SW480 (cell line): ENCODE results near the gene SESTD1.
"Not testable (repeated sequence)": the region's sequence is repeated elsewhere in the genome, so short reads cannot be mapped to it uniquely, and the experiment has no call there.

Source experiments
- DNase-seq: peaks from one replicate; pipeline ENCODE4 v3.0.0-alpha.2; 2016; ENCODE audit warnings: low spot score

Gene SESTD1

DNA sequence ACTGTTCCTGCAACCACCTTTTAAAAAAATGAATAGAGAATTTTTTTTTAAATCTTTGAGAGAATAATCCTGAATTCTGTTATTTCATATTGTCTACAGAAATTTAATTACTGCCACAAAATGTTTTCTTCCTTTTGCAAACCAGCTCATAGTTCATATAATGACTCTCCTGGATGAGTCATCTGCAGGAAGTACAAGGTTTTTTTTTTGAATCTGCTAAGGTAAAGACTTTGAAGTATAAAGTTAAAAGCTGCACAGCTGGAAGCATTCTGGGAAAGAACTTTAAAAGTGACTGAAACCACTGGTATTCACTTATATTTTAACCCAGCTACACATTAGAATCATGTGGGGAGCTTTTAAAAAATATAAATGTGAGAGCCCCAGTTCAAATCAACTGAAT is 25.4 kb downstream of the SESTD1 start:
- DNase-seq = peak; percentile 71

DNA sequence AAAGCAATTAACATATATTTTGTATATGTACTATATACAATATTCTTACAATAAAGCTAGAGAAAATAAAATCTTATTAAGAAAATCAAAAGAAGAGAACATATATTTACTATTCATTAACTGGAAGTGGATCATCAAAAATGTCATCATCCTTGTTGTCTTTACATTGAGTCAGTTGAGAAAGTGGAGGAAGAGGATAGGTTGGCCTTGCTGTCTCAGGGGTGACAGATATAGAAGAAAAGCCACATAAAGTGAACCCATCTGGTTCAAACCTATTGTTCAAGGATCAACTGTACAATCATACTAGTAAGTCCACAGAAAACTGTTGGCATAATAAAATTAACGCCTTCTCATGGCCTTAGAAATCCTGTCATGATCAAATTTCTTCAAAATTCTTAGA is 26.6 kb downstream of the SESTD1 start:
- no peak for DNase-seq

DNA sequence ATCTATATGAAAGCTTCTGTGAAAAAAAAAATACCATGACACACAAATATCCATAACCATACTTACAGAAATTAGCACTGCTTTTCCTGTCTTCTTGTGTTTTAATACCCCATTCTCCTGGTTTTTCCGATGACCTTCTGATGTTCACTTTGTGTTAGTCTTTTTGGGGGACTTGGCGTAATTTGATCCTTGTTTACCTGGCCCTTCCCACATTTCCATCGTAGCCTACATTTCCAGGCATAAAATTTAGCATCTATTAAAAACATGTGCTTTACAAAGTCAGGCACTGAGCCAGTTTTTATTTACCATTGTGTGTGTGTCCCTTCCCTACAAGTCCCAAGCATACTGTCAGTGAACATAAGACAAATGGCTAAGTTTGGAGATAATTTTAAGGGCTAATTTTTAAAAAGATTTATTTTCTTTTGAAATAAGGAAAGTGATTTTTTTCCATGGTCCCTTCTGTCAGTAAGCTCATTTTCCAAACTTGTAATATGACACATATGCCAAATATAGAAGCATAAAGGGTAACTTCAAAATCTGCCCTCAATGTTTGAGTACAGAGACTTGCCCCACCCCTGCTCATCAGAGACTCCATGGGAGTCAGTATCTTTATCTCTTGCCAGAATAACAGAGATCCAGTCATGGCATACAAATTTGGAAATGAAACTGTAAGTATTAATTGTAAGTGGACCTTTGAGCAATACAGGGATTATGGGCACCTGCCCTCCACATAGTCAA is 27.3 kb downstream of the SESTD1 start:
- DNase-seq = no peak

DNA sequence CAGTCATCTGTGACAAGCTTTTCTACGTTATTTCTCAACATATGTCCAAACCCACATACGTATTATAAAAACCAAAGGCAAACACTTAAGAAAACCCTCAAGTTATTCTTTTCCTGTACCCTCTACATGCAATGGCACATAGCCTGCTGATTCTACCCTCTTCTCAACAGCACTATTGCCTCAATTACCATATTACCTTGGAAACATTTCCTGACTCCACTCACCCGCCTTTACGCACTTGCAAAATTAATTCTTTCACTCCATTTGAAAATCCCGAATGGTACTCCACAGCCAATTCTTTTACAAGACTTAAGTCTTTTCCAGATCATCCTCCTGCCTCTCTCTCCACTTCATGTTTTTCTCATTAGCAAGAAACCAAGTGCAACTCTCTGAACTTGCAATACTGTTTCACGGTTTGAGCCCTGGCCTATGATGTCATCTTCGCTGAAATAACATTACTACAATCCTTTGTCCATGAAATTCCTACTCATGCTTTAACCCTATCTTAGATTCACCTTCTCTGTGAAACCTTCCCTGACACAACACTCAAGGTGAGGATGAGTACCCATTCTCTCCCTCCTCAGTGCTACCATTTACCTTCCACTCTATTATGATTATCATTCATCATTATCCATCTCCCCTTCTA is 29.0 kb downstream of the SESTD1 start:
- DNase-seq = no peak

DNA sequence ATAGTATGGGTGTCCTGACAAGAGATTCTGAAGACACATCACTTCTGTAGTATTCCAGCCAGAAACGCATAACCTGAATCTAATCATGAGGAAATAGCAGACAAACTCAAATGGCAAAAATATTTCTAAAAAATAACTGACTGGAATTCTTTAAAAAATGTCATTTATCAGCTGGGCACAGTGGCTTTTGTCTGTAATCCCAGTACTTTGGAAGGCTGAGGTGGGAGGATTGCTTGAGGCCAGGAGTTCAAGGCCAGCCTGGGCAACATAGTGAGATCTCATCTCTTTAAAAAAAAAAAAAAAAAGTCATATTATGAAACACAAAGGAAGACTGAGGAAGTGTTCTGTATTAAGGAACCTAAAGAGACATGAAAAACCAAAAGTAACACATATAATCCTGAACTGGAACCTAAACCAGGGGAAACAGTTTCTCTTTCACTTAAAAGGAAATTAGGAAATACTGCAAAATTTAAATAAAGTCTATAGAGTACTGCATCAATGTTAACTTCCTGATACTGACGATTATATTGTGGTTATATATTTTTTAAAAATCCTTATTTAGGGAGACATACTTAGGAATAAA is 29.9 kb downstream of the SESTD1 start:
- no peak for DNase-seq

DNA sequence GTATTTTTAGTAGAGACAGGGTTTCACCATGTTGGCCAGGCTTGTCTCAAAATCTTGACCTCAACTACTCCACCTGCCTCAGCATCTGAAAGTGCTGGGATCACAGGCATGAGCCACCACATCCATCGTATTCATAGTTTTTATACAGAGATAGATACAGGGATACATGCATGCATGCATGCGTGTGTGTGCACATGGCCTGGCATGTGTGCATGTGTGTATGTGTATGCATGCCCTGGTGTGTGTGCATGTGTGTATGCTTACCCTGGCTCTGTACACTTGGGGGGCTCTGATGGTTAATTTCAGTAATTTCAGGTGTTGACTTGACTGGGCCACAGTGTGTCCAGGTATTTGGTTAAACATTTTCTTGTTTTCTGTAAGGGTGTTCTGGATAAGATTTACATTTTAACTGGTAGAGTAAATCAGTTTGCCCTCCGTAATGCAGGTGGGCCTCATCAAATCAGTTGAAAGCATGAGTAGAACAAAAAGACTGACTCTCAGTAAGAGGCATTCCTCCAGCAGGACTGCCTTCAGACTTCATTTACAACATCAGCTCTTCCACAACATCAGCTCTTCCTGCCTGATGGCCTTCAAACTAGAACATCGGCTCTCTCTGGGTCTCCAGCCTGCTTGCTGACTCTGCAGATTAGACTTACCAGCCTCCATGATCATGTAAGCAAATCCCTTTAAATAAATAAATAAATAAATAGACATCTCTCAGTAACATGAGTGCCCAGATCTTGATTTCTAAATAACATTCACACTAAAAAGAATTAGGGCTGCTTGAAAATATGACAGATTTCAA is 30.8 kb downstream of the SESTD1 start:
- DNase-seq = no peak

DNA sequence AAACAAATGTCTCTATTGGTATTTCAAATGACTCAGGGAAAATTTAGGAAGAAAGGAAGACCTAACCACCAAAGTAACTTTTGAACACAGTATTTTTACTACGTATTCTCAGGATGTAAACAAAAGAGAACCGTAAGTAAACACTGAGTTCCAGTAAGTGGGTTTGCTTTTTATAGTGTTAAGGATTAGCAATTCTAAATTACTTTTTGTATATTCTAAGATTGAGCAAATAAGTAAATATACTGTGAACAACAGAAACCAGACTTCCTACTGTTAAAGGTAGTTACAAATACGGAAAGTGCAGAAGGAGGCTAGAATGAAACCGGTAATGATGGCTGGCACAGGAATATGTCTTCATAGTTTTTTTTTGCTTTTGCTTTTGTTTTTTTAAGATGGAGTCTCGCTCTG is 31.5 kb downstream of the SESTD1 start:
- DNase-seq = no peak

DNA sequence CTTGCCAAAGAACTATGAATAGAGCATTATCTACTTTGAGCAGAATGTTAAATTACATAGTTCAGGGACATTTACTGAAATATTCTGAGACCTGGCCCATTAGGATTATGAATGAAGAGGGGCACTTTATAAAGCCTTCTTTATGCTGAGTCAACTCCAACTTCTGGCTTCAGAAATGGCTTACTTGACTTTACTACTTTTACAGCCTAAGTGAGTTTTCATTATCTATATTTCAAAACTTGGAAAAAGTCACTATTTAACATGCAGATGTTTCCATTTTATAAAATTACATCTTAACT is 37.7 kb downstream of the SESTD1 start:
- no peak for DNase-seq

DNA sequence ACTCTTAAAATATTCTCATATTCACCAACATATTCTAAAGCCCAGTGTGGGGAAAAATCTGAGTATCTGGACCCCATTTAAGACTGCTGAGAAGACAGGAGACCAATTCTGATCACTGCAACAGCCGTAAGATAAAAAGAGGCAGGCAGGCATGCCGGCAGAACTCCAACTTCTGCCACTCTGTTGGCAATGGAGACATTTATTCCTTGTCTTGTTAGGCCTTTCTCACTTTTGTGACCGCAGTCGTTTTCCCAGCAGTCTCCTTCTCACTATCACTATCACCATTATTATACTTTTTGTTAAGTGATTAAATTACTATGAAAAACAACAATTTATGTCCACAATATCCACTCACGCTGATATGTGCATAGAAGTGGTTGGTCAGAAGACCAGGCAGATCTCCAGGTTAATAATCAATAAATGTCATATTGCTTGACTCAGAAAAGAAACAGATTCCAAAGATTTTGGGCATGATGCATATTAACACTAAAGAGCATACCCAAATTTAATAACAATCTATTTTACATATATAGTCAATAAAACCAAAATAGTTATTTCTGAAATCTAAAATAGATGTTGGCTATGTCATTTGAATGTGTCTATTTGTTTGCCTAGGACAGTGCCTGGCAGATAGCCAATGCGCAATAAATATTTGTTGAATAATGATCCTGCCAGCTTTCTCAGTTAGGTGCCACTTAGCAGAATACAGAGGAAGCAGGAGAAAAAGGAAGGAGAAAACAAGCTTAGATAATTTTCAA is 38.2 kb downstream of the SESTD1 start:
- no peak for DNase-seq

DNA sequence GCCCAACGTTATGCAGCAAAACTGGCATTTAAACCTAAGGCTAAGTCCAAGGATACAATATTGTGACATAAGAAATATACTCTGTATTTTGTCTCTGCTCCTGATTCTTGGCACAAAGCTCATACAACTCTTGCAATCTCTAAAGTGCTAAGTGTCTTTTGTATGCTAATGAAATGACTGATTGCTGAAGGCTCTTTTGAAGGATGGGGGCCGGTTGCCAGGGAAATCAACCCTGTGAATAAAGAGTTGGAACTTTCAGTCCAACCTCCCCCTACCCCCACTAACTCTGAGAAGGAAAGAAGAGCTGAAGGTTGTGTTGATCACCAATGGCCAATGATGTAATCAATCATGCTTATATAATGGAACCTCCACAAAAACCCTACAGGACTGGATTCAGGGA is 40.3 kb downstream of the SESTD1 start:
- no peak for DNase-seq

DNA sequence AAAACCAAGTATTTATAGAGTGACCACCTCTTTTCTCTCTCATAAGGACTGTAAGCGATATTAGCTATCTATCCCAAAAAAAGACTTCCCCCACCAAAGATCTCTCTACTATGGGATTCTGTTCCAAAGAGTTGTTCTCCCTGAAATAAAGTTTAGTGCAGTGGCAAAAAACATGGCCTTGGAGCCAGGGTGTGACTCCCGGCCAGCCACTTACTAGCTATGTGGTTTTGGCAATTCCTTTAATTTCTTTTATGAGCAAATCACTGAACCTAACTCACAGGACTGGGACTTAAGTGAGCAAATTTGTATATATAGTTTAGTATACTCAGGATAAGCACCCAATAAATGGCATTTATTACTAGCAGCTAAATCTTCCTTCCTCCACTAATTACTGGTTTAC is 42.6 kb downstream of the SESTD1 start:
- no peak for DNase-seq

DNA sequence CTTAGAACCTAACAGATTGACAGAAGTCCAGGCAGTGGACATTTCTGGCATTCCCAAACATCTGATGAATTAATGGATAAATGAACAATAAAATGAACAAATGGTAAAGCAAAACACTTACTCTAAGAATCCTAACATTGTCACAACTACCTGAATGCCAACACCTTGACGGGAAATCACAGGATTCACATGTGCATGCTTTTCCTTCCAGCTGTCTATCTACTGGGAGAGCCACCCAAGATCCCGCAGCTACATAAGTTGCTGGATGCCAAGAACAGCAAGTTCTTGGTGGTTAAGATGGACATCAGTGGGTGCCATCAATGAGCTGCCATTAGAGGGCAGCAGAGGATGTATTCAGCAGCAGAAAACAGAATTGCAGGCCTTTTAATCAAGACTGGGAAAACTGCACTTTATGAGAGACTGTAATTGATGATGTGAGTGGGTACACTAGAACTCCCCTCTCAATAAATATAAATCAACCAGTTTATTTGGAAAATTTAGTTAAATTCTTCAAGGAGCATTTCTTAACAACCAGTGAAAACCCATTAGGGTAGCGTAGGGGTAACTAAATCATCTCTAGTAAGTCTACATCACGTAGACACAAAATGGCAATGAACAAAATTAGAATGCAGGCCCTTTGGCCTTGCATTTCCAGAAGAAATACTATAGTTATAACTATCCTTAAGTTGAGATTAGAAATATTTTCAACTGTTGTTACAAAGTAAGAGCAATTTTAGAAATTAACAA is 45.6 kb downstream of the SESTD1 start:
- DNase-seq = peak; percentile 57

DNA sequence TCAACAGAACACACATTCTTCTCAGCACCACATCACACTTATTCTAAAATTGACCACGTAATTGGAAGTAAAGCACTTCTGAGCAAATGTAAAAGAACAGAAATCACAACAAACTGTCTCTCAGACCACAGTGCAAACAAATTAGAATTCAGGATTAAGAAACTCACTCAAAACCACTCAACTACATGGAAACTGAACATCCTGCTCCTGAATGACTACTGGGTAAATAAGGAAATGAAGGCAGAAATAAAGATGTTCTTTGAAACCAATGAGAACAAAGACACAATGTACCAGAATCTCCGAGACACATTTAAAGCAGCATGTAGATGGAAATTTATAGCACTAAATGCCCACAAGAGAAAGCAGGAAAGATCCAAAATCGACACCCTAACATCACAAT is 50.0 kb downstream of the SESTD1 start:
- DNase-seq = not testable (repeated sequence)

DNA sequence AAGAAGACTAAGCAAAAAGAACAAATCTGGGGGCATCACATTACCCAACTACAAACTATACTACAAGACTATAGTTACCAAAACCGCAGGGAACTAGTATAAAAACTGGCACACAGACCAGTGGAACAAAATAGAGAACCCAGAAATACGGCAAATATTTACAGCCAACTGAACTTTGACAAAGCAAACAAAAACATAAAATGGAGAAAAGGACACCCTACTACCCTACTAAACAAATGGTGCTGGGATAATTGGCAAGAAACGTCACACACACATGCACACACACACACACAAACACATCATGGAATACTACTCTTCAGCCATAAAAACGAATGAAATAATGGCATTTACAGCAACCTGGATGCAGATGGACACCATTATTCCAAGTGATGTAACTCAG is 53.3 kb downstream of the SESTD1 start:
- DNase-seq = no peak

DNA sequence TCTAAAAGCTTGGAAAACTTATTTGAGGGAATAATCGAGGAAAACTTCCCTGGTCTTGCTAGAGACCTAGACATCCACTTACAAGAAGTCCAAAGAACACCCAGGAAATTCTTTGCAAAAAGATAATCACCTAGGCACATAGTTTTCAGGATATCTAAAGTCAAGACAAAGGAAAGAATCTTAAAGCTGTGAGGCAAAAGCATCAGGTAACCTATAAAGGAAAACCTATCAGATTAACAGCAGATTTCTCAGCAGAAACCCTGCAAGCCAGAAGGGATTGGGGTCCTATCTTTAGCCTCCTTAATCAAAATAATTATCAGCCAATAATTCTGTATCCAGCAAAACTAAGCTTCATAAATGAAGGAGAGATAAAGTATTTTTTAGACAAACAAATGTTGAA is 56.4 kb downstream of the SESTD1 start:
- DNase-seq = not testable (repeated sequence)

DNA sequence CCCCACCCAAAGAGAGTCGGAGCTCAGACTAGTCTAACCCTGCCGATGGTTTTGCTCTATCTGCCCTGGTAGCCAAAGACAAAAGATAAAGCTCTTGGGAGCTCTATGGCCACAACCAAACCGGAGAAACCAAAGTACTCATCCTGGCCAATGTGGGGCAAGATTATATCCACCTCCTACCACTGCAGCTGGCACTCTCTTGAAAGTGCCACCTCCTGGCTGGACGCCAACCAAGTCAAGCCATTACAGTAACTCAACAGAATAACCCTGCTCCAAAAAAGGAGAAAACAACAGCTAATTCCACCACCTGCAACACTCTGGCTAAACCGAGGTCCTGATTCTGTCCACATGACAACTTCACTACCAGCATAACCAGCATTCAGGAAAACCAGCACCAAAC is 57.6 kb downstream of the SESTD1 start:
- no peak for DNase-seq

DNA sequence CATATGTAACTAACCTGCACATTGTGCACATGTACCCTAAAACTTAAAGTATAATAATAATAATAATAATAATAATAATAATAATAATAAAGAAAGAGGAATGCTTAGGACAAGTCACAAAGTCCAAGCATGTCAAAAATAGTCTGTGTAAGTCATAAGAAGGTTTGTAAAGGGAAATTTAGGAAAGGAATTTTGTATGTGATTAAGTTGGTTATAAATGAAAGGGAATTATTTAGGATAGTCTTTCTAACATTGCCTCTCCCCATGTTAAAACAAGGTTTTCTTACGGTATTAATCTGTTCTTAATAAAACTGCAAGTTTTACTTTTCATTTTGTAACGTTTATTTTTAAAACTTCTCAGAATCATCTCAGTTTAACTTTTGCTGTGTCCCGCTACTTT is 62.8 kb downstream of the SESTD1 start:
- no peak for DNase-seq

DNA sequence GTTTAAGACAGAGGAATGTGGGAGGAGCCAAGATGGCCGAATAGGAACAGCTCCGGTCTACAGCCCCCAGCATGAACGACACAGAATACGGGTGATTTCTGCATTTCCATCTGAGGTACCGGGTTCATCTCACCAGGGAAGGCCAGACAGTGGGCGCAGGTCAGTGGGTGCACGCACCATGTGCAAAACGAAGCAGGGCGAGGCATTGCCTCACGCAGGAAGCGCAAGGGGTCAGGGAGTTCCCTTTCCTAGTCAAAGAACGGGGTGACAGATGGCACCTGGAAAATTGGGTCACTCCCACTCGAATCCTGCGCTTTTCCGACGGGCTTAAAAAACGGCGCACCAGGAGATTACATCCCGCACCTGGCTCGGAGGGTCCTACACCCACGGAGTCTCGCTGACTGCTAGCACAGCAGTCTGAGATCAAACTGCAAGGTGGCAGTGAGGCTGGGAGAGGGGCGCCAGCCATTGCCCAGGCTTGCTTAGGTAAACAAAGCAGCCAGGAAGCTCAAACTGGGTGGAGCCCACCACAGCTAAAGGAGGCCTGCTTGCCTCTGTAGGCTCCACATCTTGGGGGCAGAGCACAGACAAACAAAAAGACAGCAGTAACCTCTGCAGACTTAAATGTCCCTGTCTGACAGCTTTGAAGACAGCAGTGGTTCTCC is 68.6 kb downstream of the SESTD1 start:
- DNase-seq = not testable (repeated sequence)

DNA sequence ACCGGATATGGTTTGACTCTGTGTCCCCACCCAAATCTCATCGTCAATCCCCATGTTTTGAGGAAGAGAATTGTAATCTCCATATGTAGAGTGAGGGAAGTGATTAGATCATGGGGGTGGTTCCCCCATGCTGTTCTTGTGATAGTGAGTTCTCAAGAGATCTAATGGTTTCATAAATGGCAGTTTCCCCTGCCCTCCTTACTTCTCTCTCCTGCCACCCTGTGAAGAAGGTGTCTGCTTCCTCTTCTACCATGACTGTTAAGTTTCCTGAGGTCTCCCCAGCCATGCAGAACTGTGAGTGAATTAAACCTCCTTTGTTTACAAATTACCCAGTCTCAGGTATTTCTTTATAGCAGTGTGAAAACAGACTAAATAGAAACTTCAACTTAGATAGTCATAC is 69.5 kb downstream of the SESTD1 start:
- no peak for DNase-seq

DNA sequence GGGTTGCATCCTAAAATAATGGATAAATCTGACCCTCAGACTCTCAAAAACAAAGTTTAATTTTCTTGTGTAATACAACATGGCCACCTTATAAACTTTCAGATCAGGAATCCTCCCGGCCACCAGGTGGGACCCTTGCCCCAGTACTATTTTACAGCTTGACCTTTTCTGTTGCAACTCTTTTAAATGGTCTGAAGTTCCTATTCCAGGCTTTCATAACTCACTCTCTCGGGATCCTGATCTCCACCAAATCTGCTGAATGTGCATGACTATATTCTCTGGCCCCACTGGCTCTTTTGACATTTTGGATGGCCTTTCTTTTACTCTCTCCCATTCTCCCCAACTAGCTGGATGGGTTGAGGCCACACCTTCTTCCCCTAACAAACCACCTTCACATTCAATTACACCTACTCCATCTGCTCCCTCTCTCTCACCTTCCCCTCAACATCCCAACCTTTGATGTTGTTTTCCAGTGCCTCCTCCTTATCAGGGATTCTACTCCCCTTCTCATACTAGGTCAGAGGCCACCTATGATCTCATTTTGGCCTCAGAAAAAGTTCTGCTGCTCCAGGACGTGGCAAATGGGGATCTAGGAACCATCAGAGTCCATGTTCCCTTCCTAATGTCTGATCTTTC is 70.8 kb downstream of the SESTD1 start:
- no peak for DNase-seq
